ENCODE measurements around the gene TRIM13. TPM values are rescaled to one million over a fixed set of nuclear protein-coding genes. Genes with fewer than 3 reads are reported as not detected.
"Not testable (repeated sequence)": the region's sequence is repeated elsewhere in the genome, so short reads cannot be mapped to it uniquely, and the experiment has no call there.

TRIM13 gene
- total RNA-seq, 1 donor from 2014 or later, result 31.6 TPM

DNA sequence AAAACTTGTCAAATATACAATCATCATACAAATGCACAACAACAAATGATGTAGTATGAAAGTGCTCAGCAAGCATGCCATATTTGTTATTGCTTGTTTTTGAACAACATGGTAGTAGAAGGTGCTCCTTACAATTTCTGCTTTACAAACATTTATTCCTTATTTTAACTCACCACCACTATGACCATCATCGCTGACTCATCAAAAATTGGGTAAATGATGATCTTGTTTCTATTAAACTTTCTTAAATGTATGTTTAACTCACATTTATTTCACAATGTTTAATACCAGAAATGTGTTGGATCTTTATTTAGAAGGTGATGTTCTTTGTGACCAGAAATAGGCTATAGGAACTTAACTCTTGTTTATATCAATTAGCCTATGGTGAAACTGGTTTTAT is 63.9 kb downstream of the TRIM13 start:
- no peak for DNase-seq (ENCODE audit: low read depth)

DNA sequence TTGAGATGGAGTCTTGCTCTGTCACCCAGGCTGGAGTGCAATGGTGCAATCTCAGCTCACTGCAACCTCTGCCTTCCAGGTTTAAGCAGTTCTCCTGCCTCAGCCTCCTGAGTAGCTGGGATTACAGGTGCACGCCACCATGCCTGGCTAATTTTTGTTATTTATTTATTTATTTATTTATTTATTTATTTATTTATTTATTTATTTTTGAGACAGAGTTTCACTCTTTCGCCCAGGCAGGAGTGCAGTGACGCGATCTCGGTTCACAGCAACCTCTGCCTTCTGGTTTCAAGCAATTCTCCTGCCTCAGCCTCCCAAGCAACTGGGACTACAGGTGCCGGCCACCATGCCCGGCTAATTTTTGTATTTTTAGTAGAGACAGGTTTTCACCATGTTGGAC is 65.5 kb downstream of the TRIM13 start:
- DNase-seq (ENCODE audit: low read depth), result not testable (repeated sequence)

DNA sequence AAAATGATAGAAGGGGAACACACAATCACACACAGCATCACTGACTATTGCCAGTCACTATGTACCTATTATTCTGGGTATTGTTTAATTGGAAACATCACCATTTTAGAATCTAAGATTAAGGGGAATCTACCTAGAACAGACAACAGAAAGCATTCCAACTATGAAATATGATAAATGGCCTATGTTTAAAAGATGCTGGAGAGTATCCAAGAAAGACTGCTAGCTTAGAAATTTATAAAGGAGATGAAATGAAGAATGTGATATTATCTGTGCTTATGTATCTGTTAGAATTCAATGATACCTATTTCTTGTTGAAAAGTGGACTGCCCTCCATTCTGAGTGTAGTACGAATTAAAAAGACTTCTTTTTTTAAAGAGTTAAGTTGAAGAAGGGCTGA is 68.9 kb downstream of the TRIM13 start:
- DNase-seq (ENCODE audit: low read depth), result no peak

MicroRNAs encoded within 50 kb of the gene (microRNA counts, 767-probe panel; counts per million panel counts)
- microRNA hsa-miR-15a-5p, result 13,417 counts per million, percentile 68 among the panel's probes with 10 or more counts
- 12,230 counts per million, percentile 59 among the panel's probes with 10 or more counts for microRNA hsa-miR-16-5p

Small RNAs within 50 kb of the gene (microRNA-seq; reads per million reads assigned to microRNA genes)
- gene MIR15A, result 3,124 reads per million, percentile 90 among the genes with 10 or more reads in this experiment
- gene MIR16-1, result 604 reads per million, percentile 75 among the genes with 10 or more reads in this experiment
- gene MIR3613, result 51.4 reads per million, percentile 49 among the genes with 10 or more reads in this experiment

Other genes with a start within 250 kb of the TRIM13 start
- 33.0 and 35.8 TPM in 2 replicates for gene KPNA3, start 204.4 kb upstream of the TRIM13 start, total RNA-seq
- gene SPRYD7, start 60.7 kb upstream of the TRIM13 start, total RNA-seq, result 6.9 and 8.7 TPM in 2 replicates
- gene KCNRG, start 18.4 kb downstream of the TRIM13 start, total RNA-seq, result 2.8 TPM in 1 of 2 replicates, not detected in the other

All from myocyte (in vitro differentiated cells).